ENCODE results near the gene ABI2. TPM values are rescaled to one million over a fixed set of nuclear protein-coding genes. Genes with fewer than 3 reads are reported as not detected.
"Not testable (repeated sequence)": the region's sequence is repeated elsewhere in the genome, so short reads cannot be mapped to it uniquely, and the experiment has no call there.

ABI2 gene
- total and polyA plus RNA-seq, 11 donors, result 17.4 to 78.8 (median 49.4) TPM

DNA sequence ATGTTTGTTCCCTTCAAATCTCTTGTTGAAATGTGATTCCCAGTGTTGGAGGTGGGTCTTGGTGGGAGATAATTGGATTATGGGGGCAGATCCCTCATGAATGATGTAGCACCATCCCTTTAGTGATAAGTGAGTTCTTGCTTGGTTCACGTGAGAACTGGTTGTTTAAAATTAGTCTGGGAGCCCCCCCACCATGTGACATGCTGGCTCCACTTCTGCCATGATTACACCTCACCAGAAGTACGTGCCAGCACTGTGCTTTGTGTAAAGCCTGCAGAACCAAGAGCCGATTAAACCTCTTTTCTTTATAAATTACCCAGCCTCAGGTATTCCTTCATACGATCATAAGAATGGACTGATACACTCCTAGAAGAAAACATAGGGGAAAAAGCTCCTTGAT lies 10.1 kb downstream of the ABI2 start:
- ATAC-seq (peak; percentile 62 to 80 (median 67)), DNase-seq (peak in 3 of 5 donors; percentile 26 to 48 (median 27))
- no peak for TF ChIP-seq CTCF (IDR thresholded peaks at IDR 0.05)
- no peak for TF ChIP-seq POLR2A (IDR thresholded peaks at IDR 0.05)
- Histone ChIP-seq H3K4me1 (peaks cover 0 to 43% (median 15%) of the 10 kb centered on the region in 12 donors), H3K27ac (peak overlapping the region in 5 of 12 donors; percentile 28 to 66 (median 31)), H3K36me3 (peaks cover 0 to 10% (median 0%) of the 10 kb centered on the region in 9 donors), H3K9me3 (no peaks in the 10 kb centered on the region), H3K4me3 (no peak overlapping the region), H3K27me3 (no peaks in the 10 kb centered on the region)
- 47 to 63% (median 54%) methylated on average over 4 of the region's 4 CpGs for WGBS, 4 donors
- intact Hi-C loops (cut with DNase I), result no loop called here

GRCh38 chr2:203340791-203341487 lies 12.7 kb downstream of the ABI2 start:
- WGBS, 4 donors, result 84 to 85% (median 85%) methylated on average over 6 of the region's 6 CpGs
- H3K4me3 ChIP-seq, result no peak overlapping the region

DNA sequence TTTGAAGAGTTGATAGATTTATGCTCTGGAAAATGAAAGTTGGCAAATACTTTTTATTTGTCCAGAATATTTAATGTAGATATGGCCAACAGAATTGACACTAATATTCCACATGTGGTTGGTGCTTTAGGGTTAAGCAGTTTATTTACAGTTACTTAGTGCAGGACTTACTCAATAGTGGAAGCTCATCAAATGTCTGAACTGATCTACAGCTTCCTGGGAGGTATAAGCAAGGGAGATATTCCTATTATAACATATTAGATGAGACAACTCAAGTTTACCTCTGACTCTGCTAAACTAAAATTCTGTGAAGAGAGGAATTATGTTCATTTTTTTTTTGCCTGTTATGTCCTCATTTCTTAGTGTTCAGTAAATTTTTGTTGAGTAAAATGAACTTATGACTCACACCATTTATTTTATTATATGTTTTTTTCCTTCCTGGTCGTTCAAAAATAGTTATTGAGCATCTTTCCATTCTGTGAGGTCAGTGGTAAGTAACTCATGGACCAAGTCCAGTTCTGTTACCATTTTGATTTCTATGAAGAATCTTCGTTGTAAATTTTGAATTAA lies 13.6 kb downstream of the ABI2 start:
- no peak overlapping the region for H3K27ac ChIP-seq

More at GRCh38 chr2:203340791-203341487, 12.7 kb downstream of the ABI2 start:
- Histone ChIP-seq H3K27ac (peak overlapping the region in 2 of 12 donors; percentile 16 to 32), H3K27me3 (no peaks in the 10 kb centered on the region), H3K36me3 (peaks cover 0 to 15% (median 3%) of the 10 kb centered on the region in 9 donors), H3K4me1 (peaks cover 0 to 36% (median 11%) of the 10 kb centered on the region in 12 donors), H3K9me3 (no peaks in the 10 kb centered on the region)
- TF ChIP-seq POLR2A (IDR thresholded peaks at IDR 0.05) (no peak), CTCF (IDR thresholded peaks at IDR 0.05) (no peak)
- ATAC-seq, result peak in 3 of 4 donors; percentile 18 to 58 (median 41)
- DNase-seq, result no peak
- intact Hi-C loops (cut with DNase I), result loop anchor here in 1 of 10 donors (10.0 kb wide), 1 partner anchor 64 kb away; no protein-coding TSS in a partner anchor

GRCh38 chr2:203342374-203342773 lies 14.2 kb downstream of the ABI2 start:
- intact Hi-C loops (cut with DNase I), result loop anchor here in 1 of 10 donors (10.0 kb wide), 1 partner anchor 62 kb away; no protein-coding TSS in a partner anchor
- not testable (repeated sequence) for H3K4me3 ChIP-seq, H3K27me3 ChIP-seq, DNase-seq, H3K27ac ChIP-seq, H3K9me3 ChIP-seq, ATAC-seq
- peaks cover 0 to 15% (median 3%) of the 10 kb centered on the region in 9 donors for H3K36me3 ChIP-seq
- peaks cover 0 to 47% (median 16%) of the 10 kb centered on the region in 12 donors for H3K4me1 ChIP-seq
- 94 to 99% (median 96%) methylated on average over 4 of the region's 4 CpGs for WGBS, 4 donors

More for the DNA sequence above, 13.6 kb downstream of the ABI2 start:
- no peaks in the 10 kb centered on the region for H3K27me3 ChIP-seq
- no peaks in the 10 kb centered on the region for H3K9me3 ChIP-seq
- WGBS, 4 donors, result 69 to 81% (median 79%) methylated on average over 2 of the region's 2 CpGs
- no peak for TF ChIP-seq CTCF (IDR thresholded peaks at IDR 0.05)
- TF ChIP-seq POLR2A (IDR thresholded peaks at IDR 0.05), result no peak
- DNase-seq, result no peak
- no peak overlapping the region for H3K4me3 ChIP-seq
- peaks cover 0 to 42% (median 13%) of the 10 kb centered on the region in 12 donors for H3K4me1 ChIP-seq
- ATAC-seq, result no peak
- H3K36me3 ChIP-seq, result peaks cover 0 to 15% (median 3%) of the 10 kb centered on the region in 9 donors
- intact Hi-C loops (cut with DNase I), result loop anchor here in 1 of 10 donors (10.0 kb wide), 1 partner anchor 63 kb away; no protein-coding TSS in a partner anchor
